SK-N-SH (cell line): ENCODE measurements around the gene CCDC191.

Experiments
- CTCF ChIP-seq: fragments of 200-600 bp; sonication (generic); IDR thresholded peaks from 2 replicates; pipeline ENCODE4 v1.6.1; 2017; ENCODE audit warnings: antibody characterized with exemption, mild to moderate bottlenecking, moderate library complexity
- ELF1 ChIP-seq: IDR thresholded peaks from 2 replicates; pipeline ENCODE4 v1.4.0; 2012
- FOXJ3 ChIP-seq: sonication (generic); formaldehyde crosslinking; IDR thresholded peaks from 2 replicates; pipeline ENCODE4 v1.5.1; 2020; ENCODE audit warnings: mild to moderate bottlenecking, missing genetic modification reagents
- MAX ChIP-seq: IDR thresholded peaks from 2 replicates; pipeline ENCODE4 v1.4.0; 2012; ENCODE audit warnings: low read depth
- USF2 ChIP-seq: fragments of 150-350 bp; IDR thresholded peaks from 2 replicates; pipeline ENCODE4 v1.6.1; 2017; ENCODE audit warnings: antibody characterized with exemption, low read length, low read depth, borderline replicate concordance

GRCh38 chr3:113954091-113954685, 102.1 kb downstream of the CCDC191 start:
- TF ChIP-seq CTCF: no peak
- no peak for TF ChIP-seq FOXJ3 (CRISPR knock-in tag)
- no peak for TF ChIP-seq ELF1
- no peak for TF ChIP-seq MAX
- no peak for TF ChIP-seq USF2
